ENCODE measurements around the gene TUBB6. TPM values are rescaled to one million over a fixed set of nuclear protein-coding genes. Genes with fewer than 3 reads are reported as not detected.

The TUBB6 gene
- total and polyA plus RNA-seq, 7 experiments from 2014 or later = 0.70 to 16.5 (median 3.2) TPM

DNA sequence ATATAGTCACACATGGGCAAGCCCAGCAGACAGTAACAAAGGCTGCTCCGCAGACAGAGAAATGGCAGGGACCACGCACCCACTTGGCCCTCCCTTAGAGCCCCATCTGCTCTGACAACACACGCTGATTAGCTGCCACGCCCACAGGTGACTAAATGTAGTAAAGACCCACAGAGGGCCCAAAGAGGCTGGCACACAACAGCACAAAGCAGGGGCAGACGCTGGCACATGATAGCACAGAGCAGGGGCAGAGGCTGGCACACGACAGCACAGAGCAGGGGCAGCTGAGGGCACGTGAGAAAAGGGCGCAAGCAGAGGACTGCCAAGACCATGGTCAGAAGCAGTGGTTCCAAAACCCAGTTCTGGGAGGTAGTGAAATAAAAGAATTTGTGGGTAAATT, 58.3 kb downstream of the TUBB6 start:
- ATAC-seq (no peak), DNase-seq (no peak)
- no peaks in the 10 kb centered on the region for H3K27me3 Mint-ChIP-seq
- no peaks in the 10 kb centered on the region for H3K9me3 ChIP-seq (ENCODE audit: control insufficient read depth in 2 of 3, low read length in 3 of 3)
- CTCF ChIA-PET = no interaction called here
- POLR2A ChIA-PET = interaction anchor here (1.7 kb wide), 1 partner anchor 11 kb away, joined by 4 read pairs; the partner anchor contains the start of gene AFG3L2
- H3K36me3 Mint-ChIP-seq = peaks cover 5 to 49% (median 19%) of the 10 kb centered on the region in 5 donors
- intact Hi-C loops (cut with micrococcal nuclease) = no loop called here
- H3K36me3 ChIP-seq (ENCODE audit: control insufficient read depth in 2 of 3, insufficient read depth in 3 of 3, low read length in 3 of 3) = peaks cover 10 to 61% (median 22%) of the 10 kb centered on the region in 3 experiments
- H3K27ac Mint-ChIP-seq = no peak overlapping the region
- no peak overlapping the region for H3K4me3 Mint-ChIP-seq
- peaks cover 3 to 10% (median 7%) of the 10 kb centered on the region in 7 donors for H3K4me1 Mint-ChIP-seq
- no peak overlapping the region for H3K4me3 ChIP-seq (ENCODE audit: low read length)
- peaks cover 0 to 1% (median 0%) of the 10 kb centered on the region in 11 donors for H3K9me3 Mint-ChIP-seq
- H3K4me1 ChIP-seq (ENCODE audit: control insufficient read depth in 2 of 2, insufficient read depth in 2 of 2, low read length in 2 of 2) = peaks cover 0 to 2% of the 10 kb centered on the region in 2 donors
- H3K27ac ChIP-seq (ENCODE audit: low read depth, low read length) = no peak overlapping the region
- no peaks in the 10 kb centered on the region for H3K27me3 ChIP-seq (ENCODE audit: control insufficient read depth in 2 of 2, insufficient read depth in 2 of 2, low read length in 2 of 2)

DNA sequence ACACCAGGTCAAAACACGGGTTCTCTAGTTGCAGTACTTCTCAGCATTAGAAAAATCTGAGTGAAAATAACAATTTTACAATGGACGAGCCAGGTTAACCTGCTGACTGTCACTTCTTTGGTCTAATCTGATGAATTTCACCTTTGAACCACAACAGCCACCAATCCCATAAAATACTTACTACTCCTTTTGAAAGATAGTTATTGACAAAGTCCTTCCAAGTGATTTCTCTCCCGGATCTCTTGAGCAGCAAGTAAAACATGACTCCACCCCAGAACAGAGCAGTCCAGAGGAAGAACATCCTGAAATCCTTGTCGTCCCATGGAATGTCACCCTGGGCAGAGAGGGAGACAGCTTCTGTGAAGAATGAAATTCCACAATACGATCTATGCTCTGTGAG, 58.7 kb downstream of the TUBB6 start:
- H3K36me3 Mint-ChIP-seq = peaks cover 5 to 46% (median 19%) of the 10 kb centered on the region in 5 donors
- no peaks in the 10 kb centered on the region for H3K27me3 Mint-ChIP-seq
- no peak overlapping the region for H3K27ac ChIP-seq (ENCODE audit: low read depth, low read length)
- peaks cover 10 to 61% (median 22%) of the 10 kb centered on the region in 3 experiments for H3K36me3 ChIP-seq (ENCODE audit: control insufficient read depth in 2 of 3, insufficient read depth in 3 of 3, low read length in 3 of 3)
- DNase-seq (no peak), ATAC-seq (no peak)
- H3K9me3 ChIP-seq (ENCODE audit: control insufficient read depth in 2 of 3, low read length in 3 of 3) = no peaks in the 10 kb centered on the region
- POLR2A ChIA-PET = interaction anchor here (1.7 kb wide), 1 partner anchor 10 kb away, joined by 4 read pairs; the partner anchor contains the start of gene AFG3L2
- peaks cover 0 to 1% (median 0%) of the 10 kb centered on the region in 11 donors for H3K9me3 Mint-ChIP-seq
- H3K4me3 Mint-ChIP-seq = no peak overlapping the region
- no peak overlapping the region for H3K4me3 ChIP-seq (ENCODE audit: low read length)
- no peaks in the 10 kb centered on the region for H3K27me3 ChIP-seq (ENCODE audit: control insufficient read depth in 2 of 2, insufficient read depth in 2 of 2, low read length in 2 of 2)
- H3K4me1 ChIP-seq (ENCODE audit: control insufficient read depth in 2 of 2, insufficient read depth in 2 of 2, low read length in 2 of 2) = peaks cover 0 to 6% of the 10 kb centered on the region in 2 donors
- no peak overlapping the region for H3K27ac Mint-ChIP-seq
- peaks cover 7 to 14% (median 11%) of the 10 kb centered on the region in 7 donors for H3K4me1 Mint-ChIP-seq
- intact Hi-C loops (cut with micrococcal nuclease) = no loop called here
- CTCF ChIA-PET = no interaction called here

DNA sequence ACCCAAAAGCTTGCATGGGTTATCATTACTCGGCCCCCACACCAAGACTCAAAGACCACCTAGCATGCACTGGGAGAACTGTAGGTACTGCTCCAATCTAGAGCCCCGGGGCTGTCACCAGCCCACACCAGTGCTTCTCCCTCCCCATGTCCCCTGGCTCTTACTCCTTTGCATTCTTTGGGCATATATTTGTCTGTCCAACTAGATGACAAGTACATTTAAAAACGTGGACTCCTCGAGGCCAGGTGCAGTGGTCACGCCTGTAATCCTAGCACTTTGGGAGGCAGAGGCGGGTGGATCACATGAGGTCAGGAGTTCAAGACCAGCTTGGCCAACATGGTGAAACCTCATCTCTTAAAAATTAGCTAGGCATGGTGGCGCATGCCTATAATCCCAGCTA, 61.2 kb downstream of the TUBB6 start:
- Mint-ChIP-seq H3K27ac (peak overlapping the region in 1 of 9 donors; percentile 30), H3K9me3 (no peaks in the 10 kb centered on the region), H3K27me3 (no peaks in the 10 kb centered on the region), H3K4me3 (no peak overlapping the region), H3K36me3 (peaks cover 5 to 34% (median 14%) of the 10 kb centered on the region in 5 donors), H3K4me1 (peaks cover 18 to 34% (median 30%) of the 10 kb centered on the region in 7 donors)
- H3K27ac ChIP-seq (ENCODE audit: low read depth, low read length) = no peak overlapping the region
- intact Hi-C loops (cut with micrococcal nuclease) = no loop called here
- ChIA-PET POLR2A (no interaction called here), CTCF (no interaction called here)
- ATAC-seq = no peak
- H3K4me1 ChIP-seq (ENCODE audit: control insufficient read depth in 2 of 2, insufficient read depth in 2 of 2, low read length in 2 of 2) = peaks cover 6 to 8% of the 10 kb centered on the region in 2 donors
- H3K4me3 ChIP-seq (ENCODE audit: low read length) = no peak overlapping the region
- peaks cover 10 to 41% (median 24%) of the 10 kb centered on the region in 3 experiments for H3K36me3 ChIP-seq (ENCODE audit: control insufficient read depth in 2 of 3, insufficient read depth in 3 of 3, low read length in 3 of 3)
- H3K27me3 ChIP-seq (ENCODE audit: control insufficient read depth in 2 of 2, insufficient read depth in 2 of 2, low read length in 2 of 2) = no peaks in the 10 kb centered on the region
- no peak for DNase-seq
- H3K9me3 ChIP-seq (ENCODE audit: control insufficient read depth in 2 of 3, low read length in 3 of 3) = no peaks in the 10 kb centered on the region

DNA sequence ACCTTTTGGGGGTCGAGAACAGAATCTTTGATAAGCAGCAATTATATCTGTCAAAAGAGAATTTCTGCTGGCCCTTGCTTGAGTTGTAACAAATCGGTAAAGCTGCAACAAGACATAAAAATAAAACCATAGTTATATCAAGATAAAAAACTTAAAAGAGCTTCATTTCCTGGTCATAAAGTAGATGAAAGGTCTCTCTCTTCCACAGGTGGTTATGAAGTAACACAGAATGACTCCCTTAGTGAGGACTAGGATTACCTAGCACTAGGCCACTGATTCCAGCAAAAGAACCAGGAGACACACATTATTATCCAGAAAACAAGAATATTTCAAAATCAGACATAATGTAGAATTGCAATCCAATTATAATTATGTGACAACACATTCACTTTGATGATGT, 63.5 kb downstream of the TUBB6 start:
- Mint-ChIP-seq H3K27ac (peak overlapping the region in 4 of 9 donors; percentile 16 to 55 (median 32)), H3K27me3 (no peaks in the 10 kb centered on the region), H3K36me3 (peaks cover 5 to 24% (median 13%) of the 10 kb centered on the region in 5 donors), H3K4me3 (peak overlapping the region in 7 of 10 donors; percentile 6 to 63 (median 40)), H3K4me1 (peaks cover 31 to 58% (median 49%) of the 10 kb centered on the region in 7 donors), H3K9me3 (no peaks in the 10 kb centered on the region)
- Histone ChIP-seq H3K27me3 (ENCODE audit: control insufficient read depth in 2 of 2, insufficient read depth in 2 of 2, low read length in 2 of 2) (no peaks in the 10 kb centered on the region), H3K9me3 (ENCODE audit: control insufficient read depth in 2 of 3, low read length in 3 of 3) (no peaks in the 10 kb centered on the region), H3K36me3 (ENCODE audit: control insufficient read depth in 2 of 3, insufficient read depth in 3 of 3, low read length in 3 of 3) (peaks cover 4 to 25% (median 14%) of the 10 kb centered on the region in 3 experiments), H3K4me3 (ENCODE audit: low read length) (no peak overlapping the region), H3K4me1 (ENCODE audit: control insufficient read depth in 2 of 2, insufficient read depth in 2 of 2, low read length in 2 of 2) (peaks cover 20 to 24% of the 10 kb centered on the region in 2 donors), H3K27ac (ENCODE audit: low read depth, low read length) (no peak overlapping the region)
- DNase-seq (no peak), ATAC-seq (no peak)
- intact Hi-C loops (cut with micrococcal nuclease) = loop anchor here in 1 of 2 donors (10.0 kb wide), 2 partner anchors 467 to 763 kb away; partner anchors contain the start of gene MPPE1
- ChIA-PET POLR2A (no interaction called here), CTCF (no interaction called here)

DNA sequence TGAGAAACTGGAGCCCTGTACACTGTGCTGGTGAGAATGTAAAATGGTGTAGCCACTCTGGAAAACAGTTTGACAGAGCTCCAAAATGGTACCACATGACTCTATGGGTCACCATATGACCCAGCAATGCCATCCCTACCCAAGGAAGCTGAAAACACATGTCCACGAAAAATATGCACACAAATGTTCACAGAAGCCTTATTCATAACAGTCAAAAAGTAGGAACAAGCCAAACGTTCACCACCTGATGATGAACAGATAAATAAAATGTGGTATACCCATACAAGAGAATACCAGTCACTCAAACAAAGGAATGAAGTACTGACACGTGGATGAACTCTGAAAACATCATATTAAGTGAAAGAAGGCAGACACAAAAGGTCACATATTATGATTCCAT, 64.4 kb downstream of the TUBB6 start:
- Mint-ChIP-seq H3K27me3 (peaks cover 0 to under 1% (median 0%) of the 10 kb centered on the region in 5 donors), H3K4me1 (peaks cover 31 to 55% (median 47%) of the 10 kb centered on the region in 7 donors), H3K36me3 (peaks cover 0 to 17% (median 6%) of the 10 kb centered on the region in 5 donors), H3K27ac (peak overlapping the region in 2 of 9 donors; percentile 9), H3K4me3 (peak overlapping the region in 2 of 10 donors; percentile 42 to 89), H3K9me3 (no peaks in the 10 kb centered on the region)
- no peak for ATAC-seq
- Histone ChIP-seq H3K36me3 (ENCODE audit: control insufficient read depth in 2 of 3, insufficient read depth in 3 of 3, low read length in 3 of 3) (peaks cover 4 to 17% (median 6%) of the 10 kb centered on the region in 3 experiments), H3K4me3 (ENCODE audit: low read length) (no peak overlapping the region), H3K27me3 (ENCODE audit: control insufficient read depth in 2 of 2, insufficient read depth in 2 of 2, low read length in 2 of 2) (no peaks in the 10 kb centered on the region), H3K9me3 (ENCODE audit: control insufficient read depth in 2 of 3, low read length in 3 of 3) (no peaks in the 10 kb centered on the region), H3K27ac (ENCODE audit: low read depth, low read length) (no peak overlapping the region), H3K4me1 (ENCODE audit: control insufficient read depth in 2 of 2, insufficient read depth in 2 of 2, low read length in 2 of 2) (peaks cover 20 to 24% of the 10 kb centered on the region in 2 donors)
- no peak for DNase-seq
- CTCF ChIA-PET = no interaction called here
- intact Hi-C loops (cut with micrococcal nuclease) = loop anchor here in 1 of 2 donors (10.0 kb wide), 2 partner anchors 468 to 762 kb away; partner anchors contain the start of gene MPPE1
- POLR2A ChIA-PET = no interaction called here

DNA sequence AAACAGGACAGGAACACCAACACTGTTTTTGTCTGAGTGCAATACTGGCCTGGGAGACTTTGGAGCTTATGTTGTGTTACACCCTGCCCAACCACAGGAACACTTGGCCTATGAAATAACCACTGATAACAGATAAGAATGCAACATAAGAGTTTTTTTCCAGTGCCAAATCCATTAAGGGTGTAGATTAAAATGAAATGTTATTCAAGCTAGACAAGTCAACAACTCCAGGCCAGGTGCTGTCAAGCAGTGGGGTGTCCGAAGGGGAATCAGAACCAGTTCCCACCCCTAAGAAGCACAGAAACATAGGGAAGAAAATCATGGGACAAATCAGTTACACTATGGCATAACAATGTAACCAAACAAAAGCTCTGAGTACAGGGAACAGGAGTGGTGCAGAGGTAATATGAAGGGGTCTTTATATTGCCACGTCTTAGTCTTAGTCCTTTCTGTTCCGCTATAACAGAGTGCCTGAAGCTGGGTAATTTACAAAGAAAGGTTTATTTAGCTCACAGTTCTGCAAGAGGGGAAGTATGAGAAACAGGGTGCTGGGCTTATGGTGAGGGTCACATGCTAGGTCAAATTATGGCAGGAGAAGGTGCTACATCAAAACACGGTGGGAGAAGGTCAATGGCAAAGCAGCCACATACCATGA, 65.2 kb downstream of the TUBB6 start:
- peak overlapping the region in 1 of 9 donors; percentile 2 for H3K27ac Mint-ChIP-seq
- ChIA-PET CTCF (no interaction called here), POLR2A (no interaction called here)
- ATAC-seq = no peak
- intact Hi-C loops (cut with micrococcal nuclease) = loop anchor here in 1 of 2 donors (10.0 kb wide), 2 partner anchors 468 to 762 kb away; partner anchors contain the start of gene MPPE1
- no peaks in the 10 kb centered on the region for H3K27me3 ChIP-seq (ENCODE audit: control insufficient read depth in 2 of 2, insufficient read depth in 2 of 2, low read length in 2 of 2)
- no peaks in the 10 kb centered on the region for H3K9me3 Mint-ChIP-seq
- H3K9me3 ChIP-seq (ENCODE audit: control insufficient read depth in 2 of 3, low read length in 3 of 3) = no peaks in the 10 kb centered on the region
- no peak for DNase-seq
- H3K36me3 ChIP-seq (ENCODE audit: control insufficient read depth in 2 of 3, insufficient read depth in 3 of 3, low read length in 3 of 3) = peaks cover 3 to 14% (median 4%) of the 10 kb centered on the region in 3 experiments
- H3K4me1 Mint-ChIP-seq = peaks cover 37 to 62% (median 54%) of the 10 kb centered on the region in 7 donors
- H3K4me3 Mint-ChIP-seq = peak overlapping the region in 8 of 10 donors; percentile 2 to 89 (median 16)
- peaks cover 0 to 7% (median 0%) of the 10 kb centered on the region in 5 donors for H3K27me3 Mint-ChIP-seq
- no peak overlapping the region for H3K27ac ChIP-seq (ENCODE audit: low read depth, low read length)
- H3K4me3 ChIP-seq (ENCODE audit: low read length) = no peak overlapping the region
- H3K4me1 ChIP-seq (ENCODE audit: control insufficient read depth in 2 of 2, insufficient read depth in 2 of 2, low read length in 2 of 2) = peaks cover 20 to 28% of the 10 kb centered on the region in 2 donors
- peaks cover 0 to 17% (median 6%) of the 10 kb centered on the region in 5 donors for H3K36me3 Mint-ChIP-seq
